ENCODE measurements around the gene STIMATE.

DNA sequence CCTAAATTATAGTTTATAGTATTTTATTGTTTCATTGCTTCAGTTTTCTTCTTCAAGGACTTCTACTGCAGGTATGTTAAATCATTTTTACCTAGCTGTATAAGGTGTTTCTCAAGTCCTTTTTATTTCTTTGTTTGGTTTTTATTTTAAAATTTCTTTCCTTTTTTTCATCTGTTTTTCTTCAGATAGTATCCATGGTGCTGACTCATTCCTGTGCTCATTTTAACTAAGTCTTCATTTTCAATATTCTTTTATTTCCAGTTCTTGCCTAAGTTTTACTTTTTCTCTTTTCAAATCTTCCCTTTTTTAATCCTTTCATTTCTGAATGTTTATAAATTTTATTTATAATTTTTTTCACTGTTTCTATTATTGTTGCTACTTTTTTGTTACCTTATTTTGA lies 42.3 kb upstream of the STIMATE start:
- TF ChIP-seq, protein P1, sequence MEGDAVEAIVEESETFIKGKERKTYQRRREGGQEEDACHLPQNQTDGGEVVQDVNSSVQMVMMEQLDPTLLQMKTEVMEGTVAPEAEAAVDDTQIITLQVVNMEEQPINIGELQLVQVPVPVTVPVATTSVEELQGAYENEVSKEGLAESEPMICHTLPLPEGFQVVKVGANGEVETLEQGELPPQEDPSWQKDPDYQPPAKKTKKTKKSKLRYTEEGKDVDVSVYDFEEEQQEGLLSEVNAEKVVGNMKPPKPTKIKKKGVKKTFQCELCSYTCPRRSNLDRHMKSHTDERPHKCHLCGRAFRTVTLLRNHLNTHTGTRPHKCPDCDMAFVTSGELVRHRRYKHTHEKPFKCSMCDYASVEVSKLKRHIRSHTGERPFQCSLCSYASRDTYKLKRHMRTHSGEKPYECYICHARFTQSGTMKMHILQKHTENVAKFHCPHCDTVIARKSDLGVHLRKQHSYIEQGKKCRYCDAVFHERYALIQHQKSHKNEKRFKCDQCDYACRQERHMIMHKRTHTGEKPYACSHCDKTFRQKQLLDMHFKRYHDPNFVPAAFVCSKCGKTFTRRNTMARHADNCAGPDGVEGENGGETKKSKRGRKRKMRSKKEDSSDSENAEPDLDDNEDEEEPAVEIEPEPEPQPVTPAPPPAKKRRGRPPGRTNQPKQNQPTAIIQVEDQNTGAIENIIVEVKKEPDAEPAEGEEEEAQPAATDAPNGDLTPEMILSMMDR (IDR thresholded peaks at IDR 0.05), result no peak
- TF ChIP-seq POLR2A (IDR thresholded peaks at IDR 0.05), result no peak

Data from adrenal gland (tissue), 5 donors.